Measurements from ENCODE around the gene AP2S1.
"Not testable (repeated sequence)": the region's sequence is repeated elsewhere in the genome, so short reads cannot be mapped to it uniquely, and the experiment has no call there.

The AP2S1 gene

GRCh38 chr19:46850228-46851203 lies at the start of gene AP2S1:
Gene AP2S1 (minus strand): TSS chr19:46850846. CDS start chr19:46850766, 80 bp downstream.
- DNase-seq = peak; percentile 89

- DNase-seq = no peak
These were observed 49.7 kb upstream of the AP2S1 start for GRCh38 chr19:46900341-46900740.

- DNase-seq = no peak
These were observed 48.1 kb upstream of the AP2S1 start for GRCh38 chr19:46898731-46899130.

GRCh38 chr19:46896076-46896794 lies 45.6 kb upstream of the AP2S1 start:
- no peak for DNase-seq

GRCh38 chr19:46892252-46893179 lies 41.9 kb upstream of the AP2S1 start:
- DNase-seq = no peak

GRCh38 chr19:46890423-46891170 lies 40.0 kb upstream of the AP2S1 start:
- no peak for DNase-seq

- no peak for DNase-seq
These were observed 36.7 kb upstream of the AP2S1 start for GRCh38 chr19:46887240-46887782.

GRCh38 chr19:46886546-46887239 lies 36.0 kb upstream of the AP2S1 start:
- DNase-seq = no peak

- DNase-seq = no peak
These were observed 34.8 kb upstream of the AP2S1 start for GRCh38 chr19:46885411-46885810.

- DNase-seq = not testable (repeated sequence)
These were observed 32.1 kb upstream of the AP2S1 start for GRCh38 chr19:46882751-46883150.

- no peak for DNase-seq
These were observed 31.4 kb upstream of the AP2S1 start for GRCh38 chr19:46882034-46882433.

GRCh38 chr19:46881092-46881491 lies 30.4 kb upstream of the AP2S1 start:
- DNase-seq = no peak

- no peak for DNase-seq
These were observed 29.8 kb upstream of the AP2S1 start for GRCh38 chr19:46880431-46880830.

GRCh38 chr19:46878613-46879375 lies 28.1 kb upstream of the AP2S1 start:
- no peak for DNase-seq

GRCh38 chr19:46875657-46876056 lies 25.0 kb upstream of the AP2S1 start:
- no peak for DNase-seq

GRCh38 chr19:46875234-46875633 lies 24.6 kb upstream of the AP2S1 start:
- no peak for DNase-seq

- DNase-seq = no peak
These were observed 22.3 kb upstream of the AP2S1 start for GRCh38 chr19:46872967-46873366.

GRCh38 chr19:46871173-46871572 lies 20.5 kb upstream of the AP2S1 start:
- not testable (repeated sequence) for DNase-seq

- DNase-seq = no peak
These were observed 17.6 kb upstream of the AP2S1 start for GRCh38 chr19:46868025-46868802.

Data from activated effector memory CD4-positive, alpha-beta T cell treated with Interleukin-2 at 50 U/mL for 16 hours (primary cell).